H9 (cell line): ENCODE measurements around the gene ZBTB7A. TPM values are rescaled to one million over a fixed set of nuclear protein-coding genes. Genes with fewer than 3 reads are reported as not detected.

Source experiments
- DNase-seq: peaks from one replicate; pipeline ENCODE4 v3.0.0-alpha.2; 2017
- H2AFZ ChIP-seq: one replicate; pipeline ENCODE4 v1.6.1; 2013; ENCODE audit warnings: mild to moderate bottlenecking, low read length, control low read depth, moderate library complexity
- H2AK5ac ChIP-seq: 2 replicates; pipeline ENCODE4 v1.6.1; 2013; ENCODE audit warnings: low read length, control low read depth, mixed read lengths; ENCODE audit not compliant: insufficient read length
- H2BK120ac ChIP-seq: one replicate; pipeline ENCODE4 v1.6.1; 2013; ENCODE audit warnings: low read depth, mild to moderate bottlenecking, low read length, control low read depth, inconsistent platforms; ENCODE audit not compliant: poor library complexity, severe bottlenecking
- H2BK12ac ChIP-seq: 2 replicates; pipeline ENCODE4 v1.6.1; 2013; ENCODE audit warnings: low read length, control low read depth, mixed read lengths, low read depth; ENCODE audit not compliant: insufficient read length
- H2BK15ac ChIP-seq: 2 replicates; pipeline ENCODE4 v1.6.1; 2013; ENCODE audit warnings: low read depth, low read length, control low read depth
- H2BK20ac ChIP-seq: one replicate; pipeline ENCODE4 v1.6.1; 2013; ENCODE audit warnings: low read depth, mild to moderate bottlenecking, low read length, control low read depth, inconsistent platforms; ENCODE audit not compliant: poor library complexity, severe bottlenecking
- H2BK5ac ChIP-seq: 2 replicates; pipeline ENCODE4 v1.6.1; 2013; ENCODE audit warnings: low read length, control low read depth, mixed read lengths; ENCODE audit not compliant: insufficient read length
- H3K14ac ChIP-seq: 2 replicates; pipeline ENCODE4 v1.6.1; 2013; ENCODE audit warnings: low read length, control low read depth; ENCODE audit not compliant: insufficient read depth
- H3K18ac ChIP-seq: 2 replicates; pipeline ENCODE4 v1.6.1; 2013; ENCODE audit warnings: low read depth, mild to moderate bottlenecking, mixed read lengths, low read length, control low read depth; ENCODE audit not compliant: insufficient read length
- H3K23ac ChIP-seq: 2 replicates; pipeline ENCODE4 v1.6.1; 2013; ENCODE audit warnings: low read length, control low read depth, mixed read lengths, low read depth; ENCODE audit not compliant: insufficient read length
- H3K23me2 ChIP-seq: 2 replicates; pipeline ENCODE4 v1.6.1; 2013; ENCODE audit warnings: low read depth, mild to moderate bottlenecking, mixed read lengths, low read length, control low read depth; ENCODE audit not compliant: insufficient read length, poor library complexity, severe bottlenecking
- H3K27ac ChIP-seq: 2 replicates; pipeline ENCODE4 v1.5.1; 2013; ENCODE audit warnings: low read length, control low read depth, mixed read lengths, low read depth; ENCODE audit not compliant: insufficient read length
- H3K27me3 ChIP-seq: 2 replicates; pipeline ENCODE4 v1.6.1; 2013; ENCODE audit warnings: low read length, control low read depth, inconsistent platforms; ENCODE audit not compliant: insufficient read depth
- H3K4ac ChIP-seq: 2 replicates; pipeline ENCODE4 v1.6.1; 2013; ENCODE audit warnings: low read depth, mild to moderate bottlenecking, control low read depth, inconsistent platforms, low read length, moderate library complexity
- H3K4me1 ChIP-seq: 2 replicates; pipeline ENCODE4 v1.6.1; 2013; ENCODE audit warnings: low read length, control low read depth, inconsistent platforms; ENCODE audit not compliant: insufficient read depth
- H3K4me2 ChIP-seq: 2 replicates; pipeline ENCODE4 v1.6.1; 2013; ENCODE audit warnings: low read length, control low read depth, mixed read lengths; ENCODE audit not compliant: insufficient read length, insufficient read depth
- H3K56ac ChIP-seq: 2 replicates; pipeline ENCODE4 v1.6.1; 2013; ENCODE audit warnings: low read depth, mild to moderate bottlenecking, mixed read lengths, low read length, control low read depth; ENCODE audit not compliant: insufficient read length
- H3K79me1 ChIP-seq: 2 replicates; pipeline ENCODE4 v1.6.1; 2013; ENCODE audit warnings: low read depth, mild to moderate bottlenecking, moderate library complexity, low read length, control low read depth, inconsistent platforms; ENCODE audit not compliant: insufficient read depth, poor library complexity, severe bottlenecking
- H3K79me2 ChIP-seq: 2 replicates; pipeline ENCODE4 v1.6.1; 2013; ENCODE audit warnings: low read length, control low read depth, inconsistent platforms; ENCODE audit not compliant: insufficient read depth
- H3K9ac ChIP-seq: 2 replicates; pipeline ENCODE4 v1.6.1; 2013; ENCODE audit warnings: low read length, control low read depth, mixed read lengths; ENCODE audit not compliant: insufficient read length; ENCODE audit errors: extremely low read depth
- H3K9me3 ChIP-seq: one replicate; pipeline ENCODE4 v1.6.1; 2013; ENCODE audit warnings: low read depth, low read length, inconsistent platforms; ENCODE audit not compliant: control insufficient read depth
- H3T11ph ChIP-seq: one replicate; pipeline ENCODE4 v1.6.1; 2013; ENCODE audit warnings: mild to moderate bottlenecking, low read length, control low read depth, inconsistent platforms
- H4K20me1 ChIP-seq: one replicate; pipeline ENCODE4 v1.6.1; 2013; ENCODE audit not compliant: control insufficient read depth, insufficient read length, insufficient read depth
- H4K5ac ChIP-seq: 2 replicates; pipeline ENCODE4 v1.6.1; 2013; ENCODE audit warnings: low read depth, mild to moderate bottlenecking, mixed read lengths, low read length, control low read depth; ENCODE audit not compliant: insufficient read length
- H4K8ac ChIP-seq: replicated peaks from 2 replicates; pipeline ENCODE4 v1.6.1; 2013; ENCODE audit warnings: low read length, control low read depth, mixed read lengths, low read depth; ENCODE audit not compliant: insufficient read length
- H4K91ac ChIP-seq: 2 replicates; pipeline ENCODE4 v1.6.1; 2013; ENCODE audit warnings: low read depth, mild to moderate bottlenecking, moderate library complexity, mixed read lengths, low read length, control low read depth; ENCODE audit not compliant: insufficient read length
- H3K27ac Mint-ChIP-seq, 3 experiments: 2 replicates in 2 of 3; 3 replicates in 1 of 3; pipeline ENCODE4 v1.8.0; 2020 to 2021; ENCODE audit warnings: mixed read lengths in 3 of 3, mild to moderate bottlenecking in 1 of 3, moderate library complexity in 1 of 3
- H3K27me3 Mint-ChIP-seq: 2 replicates; pipeline ENCODE4 v1.8.0; 2021; ENCODE audit warnings: low read depth, mild to moderate bottlenecking, moderate library complexity, mixed read lengths
- H3K36me3 Mint-ChIP-seq, 3 experiments: 2 replicates in 2 of 3; 3 replicates in 1 of 3; pipeline ENCODE4 v1.8.0; 2020 to 2021; ENCODE audit warnings: low read depth in 3 of 3, mixed read lengths in 3 of 3; ENCODE audit not compliant: insufficient read depth in 1 of 3
- H3K4me1 Mint-ChIP-seq, 2 experiments: 2 replicates each; pipeline ENCODE4 v1.8.0; 2020; ENCODE audit warnings: mixed read lengths in 2 of 2
- H3K4me3 Mint-ChIP-seq, 2 experiments: 2 replicates in 1 of 2; 3 replicates in 1 of 2; pipeline ENCODE4 v1.8.0; 2020 to 2021; ENCODE audit warnings: mild to moderate bottlenecking in 2 of 2, mixed read lengths in 2 of 2, moderate library complexity in 1 of 2
- H3K9me3 Mint-ChIP-seq, 2 experiments: 2 replicates in 1 of 2; 3 replicates in 1 of 2; pipeline ENCODE4 v1.8.0; 2020; ENCODE audit warnings: mild to moderate bottlenecking in 2 of 2, mixed read lengths in 2 of 2, moderate library complexity in 1 of 2
- CTCF ChIP-seq: fragments of 200-600 bp; sonication (generic); conservative IDR thresholded peaks from 3 replicates; pipeline ENCODE4 v1.8.0; 2021; ENCODE audit warnings: antibody characterized with exemption, mild to moderate bottlenecking
- WGBS: extraction: QIAGEN DNeasy Blood & Tissue Kit; methylation state at CpG from one replicate; pipeline ENCODE4 v1.1.7; 2013; ENCODE audit warnings: missing lambda C conversion rate, low lambda C conversion rate, mixed read lengths; ENCODE audit not compliant: insufficient read length; ENCODE audit errors: extremely low coverage; 5-methylcytosine and 5-hydroxymethylcytosine counted together
- total RNA-seq: library from RNA; stranded (reverse); gene quantifications from 2 replicates; pipeline ENCODE4 v1.2.1, GENCODE V29; 2021

ZBTB7A gene
- total RNA-seq, 1 experiment from 2014 or later = 24.9 TPM

- Histone ChIP-seq H3K4me2 (no peak overlapping the region), H3K9ac (no peak overlapping the region), H3K14ac (no peak overlapping the region), H2BK5ac (no peak overlapping the region), H3K9me3 (no peaks in the 10 kb centered on the region), H3K27me3 (no peaks in the 10 kb centered on the region), H2AK5ac (no peak overlapping the region), H3K4ac (no peak overlapping the region), H3T11ph (no peak overlapping the region), H3K23ac (no peak overlapping the region), H2BK20ac (no peak overlapping the region), H2BK120ac (no peak overlapping the region), H3K23me2 (no peaks in the 10 kb centered on the region), H3K18ac (no peak overlapping the region), H3K27ac (no peak overlapping the region), H3K79me1 (peaks cover 4% of the 10 kb centered on the region), H4K5ac (no peak overlapping the region), H3K4me1 (no peaks in the 10 kb centered on the region; the same call in 1 of the 2 replicates), H3K79me2 (peaks cover 16% of the 10 kb centered on the region; the same call in 1 of the 2 replicates), H4K8ac (no peak overlapping the region), H2BK15ac (no peak overlapping the region), H2AFZ (no peak overlapping the region), H3K56ac (no peak overlapping the region), H4K91ac (no peak overlapping the region), H4K20me1 (peaks cover 4% of the 10 kb centered on the region), H2BK12ac (no peak overlapping the region)
- WGBS = no CpG with 5 or more reads among the region's 27 CpGs
- Mint-ChIP-seq H3K27ac (peak overlapping the region; percentile 27 to 90 (median 73); a peak in 5 of 7 replicates), H3K4me1 (peaks cover 3 to 9% of the 10 kb centered on the region in 2 experiments), H3K9me3 (no peaks in the 10 kb centered on the region), H3K27me3 (no peaks in the 10 kb centered on the region), H3K36me3 (peaks cover 28 to 54% (median 54%) of the 10 kb centered on the region in 3 experiments), H3K4me3 (no peak overlapping the region; a peak in 1 of 5 replicates)
- TF ChIP-seq CTCF = no peak
- DNase-seq = no peak
Measured at GRCh38 chr19:4052114-4052992, 14.3 kb downstream of the ZBTB7A start.
